Measurements from ENCODE around the gene DCD.

- TF ChIP-seq CTCF (IDR thresholded peaks at IDR 0.05) (no peak), POLR2A (IDR thresholded peaks at IDR 0.05) (no peak)
Observed at GRCh38 chr12:54689984-54690383, 41.8 kb upstream of the DCD start.

All from uterus (tissue), 2 donors.